ENCODE measurements around the gene BANF1.

GRCh38 chr11:65958774-65959420, 43.4 kb upstream of the BANF1 start:
- TF ChIP-seq ATF2 (tag by site-specific recombination; IDR thresholded peaks at IDR 0.05; ENCODE audit: low read depth) = no peak
- TF ChIP-seq ZNF239 (tag by site-specific recombination; IDR thresholded peaks at IDR 0.05) = no peak
- TF ChIP-seq ZNF561 (tag by site-specific recombination; IDR thresholded peaks at IDR 0.05; ENCODE audit: borderline replicate concordance) = no peak
- TF ChIP-seq KLF7 (tag by site-specific recombination; IDR thresholded peaks at IDR 0.05; ENCODE audit: borderline replicate concordance) = no peak
- TF ChIP-seq ZNF548 (tag by site-specific recombination; IDR thresholded peaks at IDR 0.05) = no peak
- no peak for TF ChIP-seq CTCF (tag by site-specific recombination; IDR thresholded peaks at IDR 0.05)

All from HEK293 (cell line).